Neutrophil (primary cell): ENCODE results near the gene UBP1.
"Not testable (repeated sequence)": the region's sequence is repeated elsewhere in the genome, so short reads cannot be mapped to it uniquely, and the experiment has no call there.

Source experiments
- H3K27ac ChIP-seq: fragments of 200-600 bp; sonication (generic); 2 replicates; pipeline ENCODE4 v1.5.1; 2016; ENCODE audit warnings: mild to moderate bottlenecking, moderate library complexity
- H3K27me3 ChIP-seq: fragments of 200-600 bp; sonication (generic); 2 replicates; pipeline ENCODE4 v1.6.0; 2016; ENCODE audit warnings: mild to moderate bottlenecking
- H3K36me3 ChIP-seq: fragments of 200-600 bp; sonication (generic); 2 replicates; pipeline ENCODE4 v1.5.1; 2017
- H3K4me1 ChIP-seq, 2 experiments: fragments of 200-600 bp in 1 of 2; sonication (generic) in 1 of 2; 1 replicate in 1 of 2; 2 replicates in 1 of 2; pipeline versions ENCODE4 v1.5.1 to v1.6.1; 2013 to 2016; ENCODE audit warnings: low read depth in 1 of 2, low read length in 1 of 2, mild to moderate bottlenecking in 1 of 2, moderate library complexity in 1 of 2; ENCODE audit not compliant: control insufficient read depth in 1 of 2, insufficient read depth in 1 of 2
- H3K4me3 ChIP-seq, 2 experiments: fragments of 200-600 bp in 1 of 2; sonication (generic) in 1 of 2; 1 replicate in 1 of 2; 2 replicates in 1 of 2; pipeline ENCODE4 v1.5.1; 2013 to 2016; ENCODE audit warnings: low read depth in 1 of 2, low read length in 1 of 2, mild to moderate bottlenecking in 1 of 2, moderate library complexity in 1 of 2
- H3K9me3 ChIP-seq: fragments of 200-600 bp; sonication (generic); 2 replicates; pipeline ENCODE4 v1.5.1; 2016
- TF ChIP-seq, protein P1 (sequence below): fragments of 200-600 bp; sonication (generic); IDR thresholded peaks from 2 replicates; pipeline ENCODE4 v1.5.1; 2016; ENCODE audit warnings: antibody characterized with exemption

UBP1 gene

DNA sequence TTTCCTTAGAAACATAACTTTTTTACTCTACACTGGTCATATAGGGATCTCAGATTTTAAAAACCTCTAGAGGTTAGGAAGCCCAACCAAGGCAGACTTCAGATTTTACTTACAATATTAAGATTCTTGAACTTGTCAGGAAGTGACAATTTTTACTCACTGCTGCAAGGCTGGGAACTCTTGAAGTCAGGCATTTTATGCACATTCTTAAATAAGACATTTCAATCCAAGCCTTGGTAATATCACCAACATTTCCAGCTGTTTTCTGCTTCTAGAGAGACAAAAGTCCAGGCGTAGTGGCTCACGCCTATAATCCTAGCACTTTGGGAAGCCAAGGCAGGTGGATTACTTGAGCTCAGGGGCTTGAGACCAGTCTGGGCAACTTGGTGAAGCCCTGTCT lies 33.6 kb upstream of the UBP1 start:
- H3K9me3 ChIP-seq, result no peaks in the 10 kb centered on the region
- H3K27ac ChIP-seq, result no peak overlapping the region
- no peaks in the 10 kb centered on the region for H3K4me1 ChIP-seq
- H3K4me3 ChIP-seq, result no peak overlapping the region
- H3K27me3 ChIP-seq, result no peaks in the 10 kb centered on the region
- TF ChIP-seq, protein P1, sequence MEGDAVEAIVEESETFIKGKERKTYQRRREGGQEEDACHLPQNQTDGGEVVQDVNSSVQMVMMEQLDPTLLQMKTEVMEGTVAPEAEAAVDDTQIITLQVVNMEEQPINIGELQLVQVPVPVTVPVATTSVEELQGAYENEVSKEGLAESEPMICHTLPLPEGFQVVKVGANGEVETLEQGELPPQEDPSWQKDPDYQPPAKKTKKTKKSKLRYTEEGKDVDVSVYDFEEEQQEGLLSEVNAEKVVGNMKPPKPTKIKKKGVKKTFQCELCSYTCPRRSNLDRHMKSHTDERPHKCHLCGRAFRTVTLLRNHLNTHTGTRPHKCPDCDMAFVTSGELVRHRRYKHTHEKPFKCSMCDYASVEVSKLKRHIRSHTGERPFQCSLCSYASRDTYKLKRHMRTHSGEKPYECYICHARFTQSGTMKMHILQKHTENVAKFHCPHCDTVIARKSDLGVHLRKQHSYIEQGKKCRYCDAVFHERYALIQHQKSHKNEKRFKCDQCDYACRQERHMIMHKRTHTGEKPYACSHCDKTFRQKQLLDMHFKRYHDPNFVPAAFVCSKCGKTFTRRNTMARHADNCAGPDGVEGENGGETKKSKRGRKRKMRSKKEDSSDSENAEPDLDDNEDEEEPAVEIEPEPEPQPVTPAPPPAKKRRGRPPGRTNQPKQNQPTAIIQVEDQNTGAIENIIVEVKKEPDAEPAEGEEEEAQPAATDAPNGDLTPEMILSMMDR, result no peak
- H3K36me3 ChIP-seq, result no peaks in the 10 kb centered on the region

DNA sequence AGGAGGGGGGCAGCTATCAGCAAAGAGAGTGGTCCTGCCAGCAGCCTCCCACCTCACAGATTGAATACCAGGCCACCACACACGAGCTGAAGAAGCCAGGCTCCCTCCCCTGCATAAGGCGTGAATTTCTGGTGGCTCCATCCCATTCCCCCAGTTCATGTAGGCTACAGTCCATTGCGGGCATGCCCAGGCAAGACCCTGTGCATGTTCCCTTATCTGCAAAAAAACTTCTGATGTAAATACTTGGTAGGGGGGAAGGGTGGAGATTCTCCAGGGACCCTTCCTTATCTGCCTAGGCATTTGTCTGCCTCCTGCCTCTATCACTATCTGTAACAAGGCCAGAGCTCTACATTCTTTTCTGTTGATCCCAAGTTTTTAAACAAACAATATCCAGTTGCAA lies 27.6 kb upstream of the UBP1 start:
- Histone ChIP-seq H3K4me1 (no peaks in the 10 kb centered on the region), H3K9me3 (no peaks in the 10 kb centered on the region), H3K27me3 (no peaks in the 10 kb centered on the region), H3K4me3 (no peak overlapping the region), H3K27ac (no peak overlapping the region), H3K36me3 (no peaks in the 10 kb centered on the region)
- TF ChIP-seq, protein P1, result no peak

DNA sequence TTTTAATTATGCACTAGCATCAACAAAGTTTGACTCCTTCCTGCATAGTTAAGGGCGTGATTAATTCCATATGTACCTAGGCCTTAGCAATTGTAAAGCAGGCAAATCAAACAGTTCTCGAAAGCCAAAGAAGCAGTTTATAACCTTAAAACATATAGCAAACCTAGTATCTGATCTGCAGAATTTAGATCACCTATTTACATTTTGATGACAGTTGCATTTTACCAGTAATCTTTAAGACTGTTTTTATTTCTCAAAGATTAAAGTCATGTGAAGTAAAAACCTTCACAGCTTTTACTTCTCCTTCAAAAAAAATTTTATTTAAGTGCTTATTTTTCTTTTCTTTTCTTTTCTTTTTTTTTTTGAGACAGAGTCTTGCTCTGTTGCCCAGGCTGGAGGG lies 20.9 kb upstream of the UBP1 start:
- Histone ChIP-seq H3K4me1 (no peaks in the 10 kb centered on the region), H3K27me3 (no peaks in the 10 kb centered on the region), H3K27ac (no peak overlapping the region), H3K9me3 (peaks cover 6% of the 10 kb centered on the region), H3K4me3 (no peak overlapping the region), H3K36me3 (no peaks in the 10 kb centered on the region)
- TF ChIP-seq, protein P1, result no peak

- not testable (repeated sequence) for H3K27ac ChIP-seq
Measured at GRCh38 chr3:33459577-33459976, 19.4 kb upstream of the UBP1 start.

GRCh38 chr3:33458446-33458845 lies 18.2 kb upstream of the UBP1 start:
- no peak overlapping the region for H3K4me3 ChIP-seq
- H3K4me1 ChIP-seq, result no peaks in the 10 kb centered on the region
- H3K27ac ChIP-seq, result no peak overlapping the region
- H3K36me3 ChIP-seq, result no peaks in the 10 kb centered on the region
- no peaks in the 10 kb centered on the region for H3K27me3 ChIP-seq
- peaks cover 6% of the 10 kb centered on the region for H3K9me3 ChIP-seq
- TF ChIP-seq, protein P1, result no peak

More at GRCh38 chr3:33459577-33459976, 19.4 kb upstream of the UBP1 start:
- H3K4me1 ChIP-seq, H3K36me3 ChIP-seq, H3K4me3 ChIP-seq, H3K9me3 ChIP-seq, H3K27me3 ChIP-seq: not testable (repeated sequence)

- H3K4me1 ChIP-seq, result no peaks in the 10 kb centered on the region
- no peak overlapping the region for H3K4me3 ChIP-seq
- H3K27ac ChIP-seq, result no peak overlapping the region
- no peaks in the 10 kb centered on the region for H3K36me3 ChIP-seq
- H3K9me3 ChIP-seq, result peaks cover 10% of the 10 kb centered on the region
- no peaks in the 10 kb centered on the region for H3K27me3 ChIP-seq
- TF ChIP-seq, protein P1, result no peak
Measured at GRCh38 chr3:33456756-33457155, 16.6 kb upstream of the UBP1 start.
